Measurements from ENCODE around the gene MRPL41. TPM values are rescaled to one million over a fixed set of nuclear protein-coding genes. Genes with fewer than 3 reads are reported as not detected.
"Not testable (repeated sequence)": the region's sequence is repeated elsewhere in the genome, so short reads cannot be mapped to it uniquely, and the experiment has no call there.

Gene MRPL41
- total RNA-seq, 1 donor from 2014 or later = 41.4 TPM

GRCh38 chr9:137556069-137556838 is 4.6 kb downstream of the MRPL41 start:
- peak overlapping the region; percentile 21 for H3K4me3 Mint-ChIP-seq (ENCODE audit: unreplicated experiment)
- peaks cover 5% of the 10 kb centered on the region for H3K4me1 Mint-ChIP-seq (ENCODE audit: unreplicated experiment)
- no peak for DNase-seq (ENCODE audit: low spot score)
- no peaks in the 10 kb centered on the region for H3K27me3 Mint-ChIP-seq (ENCODE audit: unreplicated experiment)
- H3K27ac Mint-ChIP-seq (ENCODE audit: unreplicated experiment) = no peak overlapping the region
- no peaks in the 10 kb centered on the region for H3K9me3 Mint-ChIP-seq (ENCODE audit: unreplicated experiment)
- peaks cover 29% of the 10 kb centered on the region for H3K36me3 Mint-ChIP-seq (ENCODE audit: low read depth, unreplicated experiment)
- TF ChIP-seq CTCF (IDR thresholded peaks at IDR 0.05; ENCODE audit: unreplicated experiment) = no peak

- Mint-ChIP-seq H3K4me3 (ENCODE audit: unreplicated experiment) (no peak overlapping the region), H3K36me3 (ENCODE audit: low read depth, unreplicated experiment) (peaks cover 35% of the 10 kb centered on the region), H3K4me1 (ENCODE audit: unreplicated experiment) (no peaks in the 10 kb centered on the region), H3K9me3 (ENCODE audit: unreplicated experiment) (no peaks in the 10 kb centered on the region), H3K27me3 (ENCODE audit: unreplicated experiment) (no peaks in the 10 kb centered on the region), H3K27ac (ENCODE audit: unreplicated experiment) (no peak overlapping the region)
- TF ChIP-seq CTCF (IDR thresholded peaks at IDR 0.05; ENCODE audit: unreplicated experiment) = no peak
- DNase-seq (ENCODE audit: low spot score) = no peak
Observed at GRCh38 chr9:137558127-137558526, 6.4 kb downstream of the MRPL41 start.

GRCh38 chr9:137564134-137564533 is 12.5 kb downstream of the MRPL41 start:
- peaks cover 3% of the 10 kb centered on the region for H3K4me1 Mint-ChIP-seq (ENCODE audit: unreplicated experiment)
- no peak overlapping the region for H3K27ac Mint-ChIP-seq (ENCODE audit: unreplicated experiment)
- H3K4me3 Mint-ChIP-seq (ENCODE audit: unreplicated experiment) = peak overlapping the region; percentile 68
- no peaks in the 10 kb centered on the region for H3K9me3 Mint-ChIP-seq (ENCODE audit: unreplicated experiment)
- peaks cover 6% of the 10 kb centered on the region for H3K27me3 Mint-ChIP-seq (ENCODE audit: unreplicated experiment)
- peaks cover 32% of the 10 kb centered on the region for H3K36me3 Mint-ChIP-seq (ENCODE audit: low read depth, unreplicated experiment)
- DNase-seq (ENCODE audit: low spot score) = no peak
- no peak for TF ChIP-seq CTCF (IDR thresholded peaks at IDR 0.05; ENCODE audit: unreplicated experiment)

- H3K27me3 Mint-ChIP-seq (ENCODE audit: unreplicated experiment) = peaks cover 6% of the 10 kb centered on the region
- no peaks in the 10 kb centered on the region for H3K9me3 Mint-ChIP-seq (ENCODE audit: unreplicated experiment)
- H3K27ac Mint-ChIP-seq (ENCODE audit: unreplicated experiment) = no peak overlapping the region
- peaks cover 32% of the 10 kb centered on the region for H3K36me3 Mint-ChIP-seq (ENCODE audit: low read depth, unreplicated experiment)
- no peak for TF ChIP-seq CTCF (IDR thresholded peaks at IDR 0.05; ENCODE audit: unreplicated experiment)
- no peak overlapping the region for H3K4me3 Mint-ChIP-seq (ENCODE audit: unreplicated experiment)
- peaks cover 3% of the 10 kb centered on the region for H3K4me1 Mint-ChIP-seq (ENCODE audit: unreplicated experiment)
- DNase-seq (ENCODE audit: low spot score) = no peak
Observed at GRCh38 chr9:137564817-137565411, 13.2 kb downstream of the MRPL41 start.

GRCh38 chr9:137568445-137568844 is 16.8 kb downstream of the MRPL41 start:
- not testable (repeated sequence) for H3K9me3 Mint-ChIP-seq (ENCODE audit: unreplicated experiment); H3K27ac Mint-ChIP-seq (ENCODE audit: unreplicated experiment); H3K4me3 Mint-ChIP-seq (ENCODE audit: unreplicated experiment); H3K4me1 Mint-ChIP-seq (ENCODE audit: unreplicated experiment); H3K27me3 Mint-ChIP-seq (ENCODE audit: unreplicated experiment); DNase-seq (ENCODE audit: low spot score)
- H3K36me3 Mint-ChIP-seq (ENCODE audit: low read depth, unreplicated experiment) = peaks cover 38% of the 10 kb centered on the region

Data from endothelial cell (in vitro differentiated cells).